ENCODE measurements around the gene NEBL.

Gene NEBL

GRCh38 chr10:20811131-20811530 lies 86.0 kb downstream of the NEBL start:
- POLR2A ChIA-PET, result no interaction called here
- H3K9me3 ChIP-seq (ENCODE audit: control insufficient read depth, insufficient read depth, low read depth, low read length), result no peaks in the 10 kb centered on the region
- no peak for TF ChIP-seq ZNF514 (tag by site-specific recombination; IDR thresholded peaks at IDR 0.05)
- TF ChIP-seq ZNF600 (tag by site-specific recombination; IDR thresholded peaks at IDR 0.05), result no peak
- no peak for TF ChIP-seq ZFP41 (tag by site-specific recombination; IDR thresholded peaks at IDR 0.05; ENCODE audit: borderline replicate concordance)
- TF ChIP-seq REST (tag by site-specific recombination; IDR thresholded peaks at IDR 0.05), result no peak
- TF ChIP-seq ZNF645 (tag by site-specific recombination; IDR thresholded peaks at IDR 0.05), result no peak
- no peak for TF ChIP-seq MYNN (tag by site-specific recombination; IDR thresholded peaks at IDR 0.05; ENCODE audit: borderline replicate concordance)
- TF ChIP-seq MEIS1 (CRISPR knock-in tag; IDR thresholded peaks at IDR 0.05; ENCODE audit: borderline replicate concordance), result no peak
- TF ChIP-seq BCL11A (tag by site-specific recombination; IDR thresholded peaks at IDR 0.05; ENCODE audit: low read depth), result no peak
- no peak for TF ChIP-seq ZSCAN4 (tag by site-specific recombination; IDR thresholded peaks at IDR 0.05)
- TF ChIP-seq TCF7L2 (IDR thresholded peaks at IDR 0.05; ENCODE audit: borderline replicate concordance, low read depth, low read length), result no peak
- no peak for TF ChIP-seq ZNF548 (tag by site-specific recombination; IDR thresholded peaks at IDR 0.05)
- TF ChIP-seq ZNF133 (tag by site-specific recombination; IDR thresholded peaks at IDR 0.05), result no peak
- TF ChIP-seq ZNF37A (tag by site-specific recombination; IDR thresholded peaks at IDR 0.05), result no peak
- no peak for TF ChIP-seq ZNF677 (tag by site-specific recombination; IDR thresholded peaks at IDR 0.05)
- TF ChIP-seq ZNF629 (tag by site-specific recombination; IDR thresholded peaks at IDR 0.05), result no peak
- no peak for TF ChIP-seq ZBTB1 (tag by site-specific recombination; IDR thresholded peaks at IDR 0.05)
- TF ChIP-seq ZNF549 (tag by site-specific recombination; IDR thresholded peaks at IDR 0.05), result no peak
- no peak for TF ChIP-seq ZNF639 (tag by site-specific recombination; IDR thresholded peaks at IDR 0.05)
- TF ChIP-seq KLF8 (tag by site-specific recombination; IDR thresholded peaks at IDR 0.05), result no peak
- no peak for TF ChIP-seq ZNF561 (tag by site-specific recombination; IDR thresholded peaks at IDR 0.05; ENCODE audit: borderline replicate concordance)
- no peak overlapping the region for H3K27ac ChIP-seq (ENCODE audit: extremely low read depth, low read depth, low read length)
- no peaks in the 10 kb centered on the region for H3K36me3 ChIP-seq (ENCODE audit: control insufficient read depth in 2 of 2, insufficient read depth in 1 of 2, low read length in 2 of 2)
- no peak overlapping the region for H3K4me3 ChIP-seq (ENCODE audit: low read depth, low read length)
- CTCF ChIA-PET, result no interaction called here
- no peaks in the 10 kb centered on the region for H3K4me1 ChIP-seq (ENCODE audit: control insufficient read depth, insufficient read depth, low read length)

GRCh38 chr10:20809631-20810030 lies 87.5 kb downstream of the NEBL start:
- Histone ChIP-seq H3K36me3 (ENCODE audit: control insufficient read depth in 2 of 2, insufficient read depth in 1 of 2, low read length in 2 of 2) (no peaks in the 10 kb centered on the region), H3K4me3 (ENCODE audit: low read depth, low read length) (no peak overlapping the region), H3K9me3 (ENCODE audit: control insufficient read depth, insufficient read depth, low read depth, low read length) (no peaks in the 10 kb centered on the region), H3K27ac (ENCODE audit: extremely low read depth, low read depth, low read length) (no peak overlapping the region), H3K4me1 (ENCODE audit: control insufficient read depth, insufficient read depth, low read length) (no peaks in the 10 kb centered on the region)
- ChIA-PET CTCF (no interaction called here), POLR2A (no interaction called here)
- no peak for TF ChIP-seq ZNF19 (tag by site-specific recombination; IDR thresholded peaks at IDR 0.05; ENCODE audit: low read depth)
- TF ChIP-seq SETDB1 (IDR thresholded peaks at IDR 0.05; ENCODE audit: insufficient read length, low read length), result no peak
- TF ChIP-seq ZNF530 (tag by site-specific recombination; IDR thresholded peaks at IDR 0.05; ENCODE audit: low read depth), result no peak
- TF ChIP-seq ZNF677 (tag by site-specific recombination; IDR thresholded peaks at IDR 0.05), result no peak
- no peak for TF ChIP-seq SCRT2 (tag by site-specific recombination; IDR thresholded peaks at IDR 0.05)
- no peak for TF ChIP-seq ZNF580 (tag by site-specific recombination; IDR thresholded peaks at IDR 0.05)
- TF ChIP-seq ZBTB44 (tag by site-specific recombination; IDR thresholded peaks at IDR 0.05), result no peak
- no peak for TF ChIP-seq ZNF114 (tag by site-specific recombination; IDR thresholded peaks at IDR 0.05)
- TF ChIP-seq ZNF157 (tag by site-specific recombination; IDR thresholded peaks at IDR 0.05), result no peak
- TF ChIP-seq ZNF324 (tag by site-specific recombination; IDR thresholded peaks at IDR 0.05), result no peak
- TF ChIP-seq ZNF544 (tag by site-specific recombination; IDR thresholded peaks at IDR 0.05), result no peak

Data from HEK293 (cell line).